OCI-LY7 (cell line): ENCODE data around the gene RGPD3.

Source experiments
- CTCF ChIP-seq: fragments of 200-600 bp; sonication (generic); conservative IDR thresholded peaks from 2 replicates; pipeline ENCODE4 v1.5.1; 2014; ENCODE audit warnings: mild to moderate bottlenecking, antibody characterized with exemption, low read length, moderate library complexity, mixed read lengths
- EZH2phosphoT487 ChIP-seq: fragments of 200-600 bp; sonication (generic); IDR thresholded peaks from 2 replicates; pipeline ENCODE4 v1.6.1; 2018; ENCODE audit warnings: low read depth, borderline replicate concordance, mild to moderate bottlenecking, mixed run types, antibody characterized with exemption, low read length, moderate library complexity, mixed read lengths

GRCh38 chr2:106350980-106351379 lies 117.2 kb downstream of the RGPD3 start:
- TF ChIP-seq CTCF (no peak), EZH2phosphoT487 (no peak)
